Endothelial cell of umbilical vein (primary cell): ENCODE measurements around the gene MTFMT. TPM values are rescaled to one million over a fixed set of nuclear protein-coding genes. Genes with fewer than 3 reads are reported as not detected.

Experiments used
- BruUV-seq: library from RNA; stranded (reverse); fragments of 400-500 nt; replicated peaks from 2 replicates; lab custom pipeline; 2021; lab: Mats Ljungman, UMichigan
- CTCF ChIA-PET: fragments of 300-600, 350-600 bp; sonication (Branson Sonifier 250); formaldehyde crosslinking; loops from one replicate; lab custom pipeline; 2021; ENCODE audit warnings: antibody characterized with exemption, inconsistent platforms; lab: Charles Lee
- POLR2A ChIA-PET: fragments of 300-600, 350-600 bp; sonication (Branson Sonifier 250); formaldehyde crosslinking; loops from one replicate; lab custom pipeline; 2021; ENCODE audit warnings: antibody characterized with exemption, inconsistent platforms; lab: Charles Lee
- DNase-seq: peaks from one replicate; pipeline ENCODE4 v3.0.0-alpha.2; 2011; ENCODE audit warnings: low read depth, low spot score
- FAIRE-seq: peaks from 2 replicates; lab custom pipeline; 2011; peaks lifted over from hg19 to GRCh38; lab: Jason Lieb, UNC
- H2AFZ ChIP-seq: 2 replicates; pipeline ENCODE4 v1.6.0; 2012; ENCODE audit warnings: low read depth, low read length, control low read depth, inconsistent platforms
- H3K27ac ChIP-seq: 2 replicates; pipeline ENCODE4 v1.5.1; 2011; ENCODE audit warnings: low read depth, mild to moderate bottlenecking, control low read depth, low read length, moderate library complexity; ENCODE audit not compliant: insufficient read depth
- H3K27me3 ChIP-seq, 2 experiments: 2 replicates each; pipeline versions ENCODE4 v1.6.0 to v1.6.1; 2011; ENCODE audit warnings: low read length in 2 of 2, mixed read lengths in 1 of 2; ENCODE audit not compliant: control insufficient read depth in 2 of 2, insufficient read depth in 2 of 2
- H3K36me3 ChIP-seq, 2 experiments: 2 replicates in 1 of 2; 3 replicates in 1 of 2; pipeline ENCODE4 v1.5.1; 2011; ENCODE audit warnings: low read length in 2 of 2, mild to moderate bottlenecking in 1 of 2, moderate library complexity in 1 of 2; ENCODE audit not compliant: control insufficient read depth in 2 of 2, insufficient read depth in 2 of 2; ENCODE audit errors: extremely low read depth in 1 of 2
- H3K4me1 ChIP-seq: 3 replicates; pipeline ENCODE4 v1.5.1; 2011; ENCODE audit warnings: mild to moderate bottlenecking, low read length; ENCODE audit not compliant: control insufficient read depth, insufficient read depth; ENCODE audit errors: extremely low read depth
- H3K4me2 ChIP-seq: 2 replicates; pipeline ENCODE4 v1.6.1; 2011; ENCODE audit warnings: low read length, control low read depth, mixed read lengths; ENCODE audit not compliant: insufficient read depth
- H3K4me3 ChIP-seq, 3 experiments: fragments of 200-600 bp in 1 of 3; sonication (generic), shearing (Covaris generic) in 1 of 3; replicated peaks in 1 of 3; 2 replicates each; pipeline ENCODE4 v1.5.1; 2011 to 2016; ENCODE audit warnings: control low read depth in 3 of 3, low read length in 3 of 3, mild to moderate bottlenecking in 2 of 3, inconsistent platforms in 1 of 3, low read depth in 1 of 3, moderate library complexity in 1 of 3; ENCODE audit not compliant: insufficient read depth in 1 of 3
- H3K79me2 ChIP-seq: 2 replicates; pipeline ENCODE4 v1.6.0; 2012; ENCODE audit warnings: low read length, inconsistent platforms; ENCODE audit not compliant: control insufficient read depth, insufficient read depth
- H3K9ac ChIP-seq: replicated peaks from 2 replicates; pipeline ENCODE3; 2011; ENCODE audit warnings: low read length, control low read depth; ENCODE audit not compliant: insufficient read depth; ENCODE audit errors: extremely low read depth
- H3K9me1 ChIP-seq: replicated peaks from 3 replicates; pipeline ENCODE4 v1.6.0; 2011; ENCODE audit warnings: mild to moderate bottlenecking, low read length; ENCODE audit not compliant: control insufficient read depth, insufficient read depth; ENCODE audit errors: extremely low read depth
- H3K9me3 ChIP-seq: replicated peaks from 2 replicates; pipeline ENCODE4 v1.5.1; 2012; ENCODE audit warnings: low read length, inconsistent platforms; ENCODE audit not compliant: control insufficient read depth, insufficient read depth
- H4K20me1 ChIP-seq: replicated peaks from 2 replicates; pipeline ENCODE3; 2011; ENCODE audit warnings: mild to moderate bottlenecking, low read length; ENCODE audit not compliant: control insufficient read depth, insufficient read depth; ENCODE audit errors: extremely low read depth
- CTCF ChIP-seq, 2 donors: IDR thresholded peaks; 1 replicate in 1 of 2; 2 replicates in 1 of 2; pipeline ENCODE4 v1.5.1; 2011; ENCODE audit warnings: low read length in 2 of 2, mild to moderate bottlenecking in 2 of 2, moderate library complexity in 2 of 2, control low read depth in 1 of 2, inconsistent platforms in 1 of 2, low read depth in 1 of 2; ENCODE audit not compliant: insufficient read depth in 1 of 2; ENCODE audit errors: extremely low read depth in 1 of 2
- EZH2 ChIP-seq: IDR thresholded peaks from 2 replicates; pipeline ENCODE4 v1.6.1; 2012; ENCODE audit warnings: borderline replicate concordance, low read depth, mild to moderate bottlenecking, moderate library complexity, low read length, inconsistent platforms; ENCODE audit not compliant: severe bottlenecking
- FOS ChIP-seq: IDR thresholded peaks from 2 replicates; pipeline ENCODE4 v1.6.1; 2011; ENCODE audit warnings: mild to moderate bottlenecking, low read length, moderate library complexity, borderline replicate concordance; ENCODE audit not compliant: insufficient read depth
- GATA2 ChIP-seq: IDR thresholded peaks from 2 replicates; pipeline ENCODE4 v1.7.0; 2011; ENCODE audit warnings: low read depth, mild to moderate bottlenecking, moderate library complexity, mixed read lengths, low read length; ENCODE audit not compliant: insufficient read length, insufficient read depth
- JUN ChIP-seq: IDR thresholded peaks from 2 replicates; pipeline ENCODE4 v1.6.1; 2011; ENCODE audit warnings: borderline replicate concordance, low read depth; ENCODE audit not compliant: insufficient read length, insufficient read depth
- MYC ChIP-seq: IDR thresholded peaks from one replicate; pipeline ENCODE4 v1.6.1; 2011; ENCODE audit warnings: mild to moderate bottlenecking, low read depth, low read length
- POLR2AphosphoS5 ChIP-seq: IDR thresholded peaks from 2 replicates; pipeline ENCODE4 v1.6.1; 2012; ENCODE audit warnings: low read depth, mild to moderate bottlenecking, control low read depth, low read length, moderate library complexity; ENCODE audit not compliant: insufficient read depth
- dilution Hi-C: fragments of 300-500 bp; cut with MboI; formaldehyde crosslinking; loops from one replicate; pipeline ENCODE4 v1.15.0; 2019; ENCODE audit warnings: low sequenced_read_pairs; ENCODE audit not compliant: extremely low pct_ligation_motif_present
- intact Hi-C: fragments of 100-400 bp; cut with micrococcal nuclease; formaldehyde crosslinking; loops from one replicate; pipeline ENCODE4 v1.10.0; 2022
- polyA plus RNA-seq, 4 experiments: library from polyadenylated mRNA; depleted of rRNA in 3 of 4; stranded (reverse) in 3 of 4; unstranded in 1 of 4; fragments of >200 nt; gene quantifications; 2 replicates each; pipeline versions ENCODE4 v1.2.1 to v1.2.3, GENCODE V29; 2011 to 2012; ENCODE audit warnings: missing spikeins in 1 of 4
- total RNA-seq: library from RNA; stranded (reverse); gene quantifications from 2 replicates; pipeline ENCODE4 v1.2.3, GENCODE V29; 2021
- TF ChIP-seq, protein P1 (sequence below): IDR thresholded peaks from 2 replicates; pipeline ENCODE4 v1.6.1; 2011; ENCODE audit not compliant: insufficient read depth, insufficient read length

MTFMT gene
- total and polyA plus RNA-seq, 2 donors (not counting 3 experiments of a cell fraction or from before 2014, with no cell fraction given): 7.5 to 20.4 TPM

- Histone ChIP-seq H3K4me3 (no peak overlapping the region), H3K4me1 (no peaks in the 10 kb centered on the region), H3K9me3 (no peaks in the 10 kb centered on the region), H3K4me2 (no peak overlapping the region), H3K27ac (no peak overlapping the region), H3K27me3 (no peaks in the 10 kb centered on the region), H2AFZ (peak overlapping the region; percentile 16), H3K9ac (no peak overlapping the region), H4K20me1 (no peaks in the 10 kb centered on the region), H3K9me1 (no peaks in the 10 kb centered on the region), H3K79me2 (no peaks in the 10 kb centered on the region), H3K36me3 (no peaks in the 10 kb centered on the region)
- ChIA-PET POLR2A (no interaction called here), CTCF (interaction anchor here (0.7 to 2.4 kb wide), 14 partner anchors 8 to 255 kb away, joined by 3 to 16 read pairs (median 4); no protein-coding TSS in a partner anchor)
- no TSS peak for BruUV-seq
- FAIRE-seq (peak; percentile 59), DNase-seq (no peak)
- dilution Hi-C loops: no loop called here
- intact Hi-C loops: no loop called here
- TF ChIP-seq GATA2 (no peak), FOS (no peak), EZH2 (no peak), CTCF (IDR thresholded peaks at IDR 0.05; ENCODE audit: extremely low read depth in 1 of 2, insufficient read depth in 1 of 2, low read depth in 1 of 2, low read length in 2 of 2) (no peak), POLR2AphosphoS5 (no peak), JUN (no peak), MYC (no peak)
- TF ChIP-seq, protein P1, sequence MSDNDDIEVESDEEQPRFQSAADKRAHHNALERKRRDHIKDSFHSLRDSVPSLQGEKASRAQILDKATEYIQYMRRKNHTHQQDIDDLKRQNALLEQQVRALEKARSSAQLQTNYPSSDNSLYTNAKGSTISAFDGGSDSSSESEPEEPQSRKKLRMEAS: no peak
Measured at GRCh38 chr15:65042776-65043327, 13.4 kb upstream of the MTFMT start.
